ENCODE data around the gene IGSF23. TPM values are rescaled to one million over a fixed set of nuclear protein-coding genes. Genes with fewer than 3 reads are reported as not detected.

Gene IGSF23
- total and polyA plus RNA-seq, 3 donors from 2014 or later: 0.37 to 0.79 TPM; not detected in 1

DNA sequence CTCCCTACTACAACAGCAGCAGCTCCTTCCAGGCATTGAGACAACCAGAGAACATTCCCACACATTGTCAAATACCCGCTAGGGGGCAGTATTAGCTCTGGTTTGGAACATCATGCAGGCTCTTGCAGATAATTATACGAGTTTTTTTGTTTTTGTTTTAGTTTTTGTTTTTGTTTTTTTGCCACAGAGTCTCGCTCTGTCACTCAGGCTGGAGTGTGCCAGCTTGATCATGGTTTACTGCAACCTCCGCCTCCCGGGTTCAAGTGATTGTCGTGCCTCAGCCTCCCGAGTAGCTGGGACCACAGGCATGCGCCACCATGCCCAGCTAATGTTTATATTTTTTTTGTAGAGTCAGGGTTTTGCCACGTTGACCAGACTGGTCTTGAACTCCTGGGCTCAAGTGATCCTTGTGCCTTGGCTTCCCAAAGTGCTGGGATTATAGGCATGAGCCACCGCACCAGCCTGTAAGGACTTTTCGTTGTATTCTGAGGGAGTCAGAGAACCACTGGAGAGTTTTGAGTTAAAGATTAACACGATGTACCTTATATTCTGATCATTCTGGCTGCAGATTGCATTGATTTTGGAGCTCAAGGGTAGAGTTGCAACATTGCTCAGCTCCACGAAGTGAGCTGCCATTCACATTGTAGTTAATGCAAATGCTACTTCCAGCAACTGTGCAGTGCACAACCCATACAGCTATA lies 42.2 kb upstream of the IGSF23 start:
- Histone ChIP-seq H3K4me1 (no peaks in the 10 kb centered on the region), H3K27me3 (no peaks in the 10 kb centered on the region), H3K27ac (no peak overlapping the region), H3K36me3 (ENCODE audit: low read depth, missing control alignments) (no peaks in the 10 kb centered on the region), H3K4me3 (no peak overlapping the region), H3K9me3 (no peaks in the 10 kb centered on the region)
- DNase-seq: peak; percentile 87
- WGBS, 2 donors: 49 to 57% methylated on average over 13 of the region's 13 CpGs
- TF ChIP-seq CTCF (IDR thresholded peaks at IDR 0.05) (peak; percentile 49 to 84 (median 61)), POLR2A (IDR thresholded peaks at IDR 0.05) (no peak)
- intact Hi-C loops (cut with DNase I; ENCODE audit: low total_unique reads): loop anchor here (10.0 kb wide), 1 partner anchor 84 kb away; no protein-coding TSS in a partner anchor

- H3K4me1 ChIP-seq: no peaks in the 10 kb centered on the region
- no peak overlapping the region for H3K27ac ChIP-seq
- no peaks in the 10 kb centered on the region for H3K9me3 ChIP-seq
- no peak overlapping the region for H3K4me3 ChIP-seq
- intact Hi-C loops (cut with DNase I; ENCODE audit: low total_unique reads): loop anchor here (10.0 kb wide), 1 partner anchor 83 kb away; no protein-coding TSS in a partner anchor
- H3K36me3 ChIP-seq (ENCODE audit: low read depth, missing control alignments): no peaks in the 10 kb centered on the region
- 72 to 89% methylated on average over 4 to 5 of the region's 5 CpGs for WGBS, 2 donors
- no peak for TF ChIP-seq CTCF (IDR thresholded peaks at IDR 0.05)
- TF ChIP-seq POLR2A (IDR thresholded peaks at IDR 0.05): no peak
- H3K27me3 ChIP-seq: no peaks in the 10 kb centered on the region
- DNase-seq: no peak
These were observed 41.4 kb upstream of the IGSF23 start for GRCh38 chr19:44571830-44572580.

GRCh38 chr19:44572581-44572900 lies 40.8 kb upstream of the IGSF23 start:
- intact Hi-C loops (cut with DNase I; ENCODE audit: low total_unique reads): loop anchor here (10.0 kb wide), 1 partner anchor 82 kb away; no protein-coding TSS in a partner anchor
- Histone ChIP-seq H3K4me1 (no peaks in the 10 kb centered on the region), H3K27ac (no peak overlapping the region), H3K4me3 (no peak overlapping the region), H3K27me3 (no peaks in the 10 kb centered on the region), H3K36me3 (ENCODE audit: low read depth, missing control alignments) (no peaks in the 10 kb centered on the region), H3K9me3 (no peaks in the 10 kb centered on the region)
- TF ChIP-seq CTCF (IDR thresholded peaks at IDR 0.05): no peak
- TF ChIP-seq POLR2A (IDR thresholded peaks at IDR 0.05): no peak
- 58 to 67% methylated on average over 4 of the region's 4 CpGs for WGBS, 2 donors
- DNase-seq: no peak

- no peak overlapping the region for H3K27ac ChIP-seq
These were observed 40.2 kb upstream of the IGSF23 start for GRCh38 chr19:44573183-44573582.

More at GRCh38 chr19:44573183-44573582, 40.2 kb upstream of the IGSF23 start:
- no peak for DNase-seq
- intact Hi-C loops (cut with DNase I; ENCODE audit: low total_unique reads): loop anchor here (10.0 kb wide), 1 partner anchor 82 kb away; no protein-coding TSS in a partner anchor
- Histone ChIP-seq H3K4me3 (no peak overlapping the region), H3K27me3 (no peaks in the 10 kb centered on the region), H3K36me3 (ENCODE audit: low read depth, missing control alignments) (no peaks in the 10 kb centered on the region), H3K4me1 (no peaks in the 10 kb centered on the region), H3K9me3 (no peaks in the 10 kb centered on the region)
- 83 to 86% methylated on average over 4 of the region's 4 CpGs for WGBS, 2 donors
- TF ChIP-seq CTCF (IDR thresholded peaks at IDR 0.05): no peak
- TF ChIP-seq POLR2A (IDR thresholded peaks at IDR 0.05): no peak
